Measurements from ENCODE around the gene FIBP.

DNA sequence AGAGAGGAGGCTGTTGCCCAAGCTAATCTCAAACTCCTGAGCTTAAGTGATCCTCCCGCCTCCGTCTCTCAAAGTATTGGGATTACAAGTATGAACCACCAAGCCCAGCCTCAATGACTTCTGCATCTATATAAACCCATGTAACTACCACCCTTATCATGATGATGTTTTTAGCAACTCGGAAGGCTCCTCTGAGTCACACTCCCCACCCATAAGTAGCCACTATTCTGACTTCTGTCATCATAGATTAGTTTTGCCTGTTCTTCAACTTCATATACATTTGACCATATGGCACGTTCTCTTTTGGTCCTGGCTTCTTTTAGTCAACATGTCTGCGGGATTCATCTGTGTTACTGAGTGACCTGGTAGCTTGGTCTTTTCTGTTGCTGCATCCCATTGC is 18.3 kb upstream of the FIBP start:
- TF ChIP-seq, protein P1, sequence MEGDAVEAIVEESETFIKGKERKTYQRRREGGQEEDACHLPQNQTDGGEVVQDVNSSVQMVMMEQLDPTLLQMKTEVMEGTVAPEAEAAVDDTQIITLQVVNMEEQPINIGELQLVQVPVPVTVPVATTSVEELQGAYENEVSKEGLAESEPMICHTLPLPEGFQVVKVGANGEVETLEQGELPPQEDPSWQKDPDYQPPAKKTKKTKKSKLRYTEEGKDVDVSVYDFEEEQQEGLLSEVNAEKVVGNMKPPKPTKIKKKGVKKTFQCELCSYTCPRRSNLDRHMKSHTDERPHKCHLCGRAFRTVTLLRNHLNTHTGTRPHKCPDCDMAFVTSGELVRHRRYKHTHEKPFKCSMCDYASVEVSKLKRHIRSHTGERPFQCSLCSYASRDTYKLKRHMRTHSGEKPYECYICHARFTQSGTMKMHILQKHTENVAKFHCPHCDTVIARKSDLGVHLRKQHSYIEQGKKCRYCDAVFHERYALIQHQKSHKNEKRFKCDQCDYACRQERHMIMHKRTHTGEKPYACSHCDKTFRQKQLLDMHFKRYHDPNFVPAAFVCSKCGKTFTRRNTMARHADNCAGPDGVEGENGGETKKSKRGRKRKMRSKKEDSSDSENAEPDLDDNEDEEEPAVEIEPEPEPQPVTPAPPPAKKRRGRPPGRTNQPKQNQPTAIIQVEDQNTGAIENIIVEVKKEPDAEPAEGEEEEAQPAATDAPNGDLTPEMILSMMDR (IDR thresholded peaks at IDR 0.05): no peak
- TF ChIP-seq POLR2AphosphoS5 (IDR thresholded peaks at IDR 0.05): no peak
